Ishikawa (cell line): Measurements from ENCODE around the gene WDR74.

Experiments used
- CEBPB ChIP-seq: IDR thresholded peaks from 2 replicates; pipeline ENCODE4 v1.6.1; 2012
- EP300 ChIP-seq: IDR thresholded peaks from 2 replicates; pipeline ENCODE4 v1.6.1; 2012; ENCODE audit warnings: borderline replicate concordance
- TF ChIP-seq, protein P1 (sequence below): IDR thresholded peaks from 2 replicates; pipeline ENCODE4 v1.6.1; 2012

DNA sequence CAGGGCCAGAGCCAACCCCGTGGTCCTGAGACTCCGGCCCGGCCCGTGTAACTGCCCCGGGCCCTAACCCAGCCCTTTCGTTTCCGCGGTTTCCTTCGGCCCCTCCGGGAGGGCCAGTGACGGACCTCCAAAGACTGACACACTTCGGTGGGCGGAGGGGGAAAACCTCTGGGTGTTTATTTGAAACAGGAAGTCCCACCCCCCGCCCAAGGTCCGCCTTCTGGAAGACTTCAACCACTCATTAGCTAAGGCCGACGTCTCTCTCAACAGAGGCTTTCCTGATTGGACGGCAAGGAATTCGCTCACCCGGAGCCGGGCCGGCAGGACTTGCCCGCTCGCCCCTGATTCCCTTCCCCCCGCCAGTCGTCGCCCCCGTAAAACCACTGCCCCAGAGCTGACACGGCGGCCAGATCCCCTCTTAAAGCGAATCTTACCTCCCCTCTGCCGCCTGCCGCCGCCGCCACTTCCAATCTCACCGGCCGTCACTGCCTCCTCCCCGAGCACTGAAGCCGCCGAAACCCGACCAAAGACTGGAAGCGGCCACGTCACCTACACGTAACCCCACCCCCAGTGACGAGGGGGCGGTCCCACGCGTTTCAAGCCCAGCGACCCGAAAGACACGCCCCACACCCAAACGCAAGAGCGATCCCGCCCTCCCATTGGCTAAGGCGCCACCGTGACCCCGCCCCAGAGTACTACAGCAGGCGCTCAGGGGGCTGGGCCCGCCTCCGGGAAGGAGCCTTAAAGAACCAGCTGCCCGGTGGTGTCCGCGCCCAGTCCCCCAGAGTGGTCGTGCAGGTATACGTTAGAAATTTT, 7.7 kb downstream of the WDR74 start, which contains the start of gene STX5:
- TF ChIP-seq, protein P1, sequence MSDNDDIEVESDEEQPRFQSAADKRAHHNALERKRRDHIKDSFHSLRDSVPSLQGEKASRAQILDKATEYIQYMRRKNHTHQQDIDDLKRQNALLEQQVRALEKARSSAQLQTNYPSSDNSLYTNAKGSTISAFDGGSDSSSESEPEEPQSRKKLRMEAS, result peak; percentile 22; the same call in 1 of the 2 replicates
- TF ChIP-seq CEBPB (no peak), EP300 (0 out of 2 replicates have a peak, but pooled peaks have one; percentile 22)
